8988T (cell line): ENCODE results near the gene APBA1.

ENCODE experiments used
- DNase-seq: peaks from one replicate; pipeline ENCODE4 v3.0.0; 2011

Gene APBA1

DNA sequence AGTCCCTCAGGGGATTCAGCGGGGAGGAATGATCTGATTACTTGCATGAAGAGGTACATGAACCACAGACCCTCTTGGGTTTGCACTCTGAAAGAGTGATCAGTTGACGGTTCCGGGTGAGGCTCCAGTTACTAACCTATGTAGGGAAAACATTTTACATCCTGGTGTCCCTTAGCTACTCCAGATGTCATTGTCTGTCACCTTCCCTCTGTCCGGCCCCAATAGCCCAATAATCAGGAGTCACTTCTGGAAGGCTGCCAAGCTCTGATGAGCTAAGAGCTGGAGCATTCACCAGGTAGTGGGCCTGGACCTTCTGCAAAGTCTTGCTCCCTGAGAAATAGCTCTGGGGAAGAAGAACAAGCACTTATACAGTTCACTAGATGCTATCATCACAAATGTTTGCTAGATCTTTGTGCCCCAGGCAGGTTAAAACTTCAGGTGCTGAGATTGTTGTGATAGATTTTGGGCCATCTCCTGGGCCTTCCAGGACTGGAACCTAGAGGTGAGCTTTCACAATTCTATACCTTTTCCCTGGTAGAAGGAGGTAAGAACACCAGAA lies 282.7 kb downstream of the APBA1 start:
- DNase-seq: no peak

DNA sequence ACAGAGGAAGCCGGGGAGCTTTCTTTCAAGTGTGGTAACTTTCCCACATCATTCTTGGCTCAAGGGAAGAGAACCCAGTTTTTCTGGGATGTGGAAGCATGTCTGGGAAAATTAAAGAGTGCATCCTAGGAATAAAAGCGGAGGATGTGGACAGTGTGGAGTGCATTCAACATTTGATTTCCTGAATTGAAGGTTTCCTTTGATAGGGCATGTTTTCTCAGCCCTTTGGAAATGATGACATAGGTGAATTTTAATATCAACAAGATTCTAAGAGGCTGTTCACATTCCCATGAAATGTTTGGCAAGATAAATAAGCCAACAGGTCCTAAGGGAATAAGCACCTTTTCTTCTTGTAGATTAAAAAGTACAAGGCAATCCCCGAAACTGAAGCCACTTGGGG lies 283.6 kb downstream of the APBA1 start:
- DNase-seq: no peak

DNA sequence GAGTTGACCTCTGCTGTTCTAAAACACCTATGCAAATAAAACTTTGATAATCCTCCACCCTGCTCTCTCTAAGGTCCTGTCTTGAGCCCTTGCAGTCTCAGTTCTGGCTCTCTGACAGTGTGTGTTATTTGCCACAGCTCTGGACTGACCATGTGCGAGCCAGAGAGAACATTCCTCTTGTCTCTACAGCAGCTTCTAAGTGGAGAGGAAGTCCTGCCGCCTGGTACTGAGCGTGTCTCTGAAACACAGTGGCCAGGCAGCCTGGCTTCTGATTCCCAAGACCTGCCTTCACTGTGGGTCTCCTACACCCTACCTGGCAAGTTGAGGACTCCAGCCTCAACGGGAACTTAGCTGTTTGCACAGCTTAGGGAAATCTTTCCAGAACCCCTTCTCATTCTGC lies 285.5 kb downstream of the APBA1 start:
- no peak for DNase-seq

DNA sequence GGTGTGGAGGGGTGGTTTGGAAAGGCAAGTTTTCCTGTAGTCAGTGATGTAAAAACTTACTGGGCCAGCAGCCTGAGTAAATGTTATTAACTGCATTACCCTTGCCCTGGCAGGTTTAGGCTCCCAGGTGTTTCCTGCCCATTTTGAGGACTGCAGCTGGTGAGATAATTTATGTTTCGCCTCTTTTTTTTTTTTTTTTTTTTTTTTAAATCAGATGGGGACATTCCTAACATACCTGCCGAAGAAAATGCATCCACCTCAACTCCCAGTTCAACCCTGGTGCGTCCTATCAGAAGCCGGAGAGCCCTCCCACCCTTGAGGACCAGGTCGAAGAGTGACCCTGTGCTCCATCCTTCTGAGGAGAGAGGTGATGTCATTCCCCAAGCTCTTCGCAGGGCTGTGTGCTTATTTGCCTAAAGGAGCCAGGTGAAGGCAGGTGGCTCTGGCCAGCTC lies 286.6 kb downstream of the APBA1 start:
- DNase-seq: no peak

DNA sequence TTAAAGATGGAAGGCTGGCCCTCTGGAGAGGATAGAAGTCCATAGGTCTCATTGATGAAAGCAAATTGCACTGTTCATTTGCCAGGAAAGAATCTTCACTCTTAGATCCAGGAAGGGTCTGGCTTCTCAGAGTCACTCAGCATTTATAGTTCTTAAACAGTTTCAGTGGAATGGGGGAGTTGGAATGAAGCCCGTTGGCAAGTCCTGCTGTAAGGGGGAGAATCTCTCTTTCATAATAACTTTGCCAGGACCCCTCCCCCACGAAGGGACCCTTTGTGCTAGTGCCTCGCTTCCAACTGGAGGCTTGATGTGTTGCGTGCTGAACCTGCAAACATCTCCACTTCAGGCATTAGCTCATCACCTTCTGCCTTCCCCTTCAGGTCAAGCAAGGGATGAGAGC lies 290.0 kb downstream of the APBA1 start:
- no peak for DNase-seq

DNA sequence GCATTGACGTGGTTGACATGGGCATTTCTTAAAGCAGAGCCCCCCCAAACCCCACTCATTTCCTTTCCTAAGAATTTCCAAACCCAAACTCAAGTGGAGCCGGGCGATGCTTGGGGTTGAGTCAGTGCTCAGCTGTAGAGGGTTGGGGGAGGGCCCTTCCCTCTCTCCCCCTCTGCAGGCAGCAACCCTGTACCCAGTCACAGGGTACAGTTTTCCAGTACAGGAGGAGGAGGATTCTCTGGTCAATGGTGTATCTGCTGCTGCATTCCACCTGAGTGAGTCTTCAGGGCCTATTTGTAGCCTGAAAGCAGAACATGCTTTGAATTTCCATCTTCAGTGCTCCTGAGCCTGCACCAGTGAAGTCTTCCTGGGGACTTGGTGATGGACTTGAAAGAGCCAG lies 291.4 kb downstream of the APBA1 start:
- DNase-seq: no peak

DNA sequence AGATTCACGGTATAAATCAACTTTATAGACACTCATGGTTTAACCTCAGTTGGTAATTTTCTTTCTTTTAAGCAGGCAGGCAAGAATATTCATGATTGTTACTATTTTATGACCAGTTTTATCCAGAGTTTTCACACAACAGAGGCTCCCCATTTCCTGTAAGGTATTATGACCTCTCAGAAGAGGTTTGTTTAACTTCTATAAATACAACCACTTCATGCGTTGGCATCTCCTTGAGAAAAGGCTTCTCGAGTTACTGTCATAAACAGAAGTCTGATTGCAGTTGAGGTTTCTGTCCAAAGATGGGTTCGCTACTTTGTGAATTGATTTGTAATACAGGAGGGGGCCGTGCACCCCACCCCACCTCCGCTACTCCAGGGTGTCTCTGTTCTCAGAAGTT lies 291.9 kb downstream of the APBA1 start:
- DNase-seq: no peak

DNA sequence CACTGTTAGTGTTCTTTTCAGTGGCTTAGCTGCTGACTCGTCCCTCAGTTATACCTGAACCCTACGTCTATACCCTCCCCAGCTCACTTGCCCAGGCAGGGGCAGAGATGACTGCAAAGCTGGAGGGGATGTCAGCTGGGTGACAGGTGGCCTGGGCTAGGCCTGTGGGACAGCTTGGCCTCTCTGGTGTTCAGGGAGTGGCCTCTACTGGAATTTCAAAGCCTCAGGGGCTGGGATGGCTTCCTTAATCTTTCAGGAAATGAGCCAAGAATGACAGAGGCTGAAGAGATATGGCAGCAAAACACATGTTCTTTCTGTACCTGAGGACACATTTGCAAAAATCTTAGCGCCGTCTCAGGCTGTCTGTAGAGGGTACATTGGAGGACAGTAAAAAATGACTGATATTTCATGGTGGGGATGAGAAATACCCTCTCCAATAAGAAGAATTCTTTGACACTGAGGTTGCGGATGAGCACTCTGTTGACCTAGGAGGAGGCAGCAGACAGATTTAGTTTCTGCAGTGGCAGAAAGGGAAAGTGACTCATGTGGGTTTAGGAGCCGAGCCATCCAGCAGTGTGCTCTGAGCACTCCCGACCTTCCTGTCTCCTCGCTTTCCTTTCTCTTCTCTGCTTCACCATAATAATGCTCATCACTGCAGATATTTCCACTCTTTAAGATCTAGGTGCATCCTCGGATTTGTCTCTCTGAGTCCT lies 292.7 kb downstream of the APBA1 start:
- no peak for DNase-seq

DNA sequence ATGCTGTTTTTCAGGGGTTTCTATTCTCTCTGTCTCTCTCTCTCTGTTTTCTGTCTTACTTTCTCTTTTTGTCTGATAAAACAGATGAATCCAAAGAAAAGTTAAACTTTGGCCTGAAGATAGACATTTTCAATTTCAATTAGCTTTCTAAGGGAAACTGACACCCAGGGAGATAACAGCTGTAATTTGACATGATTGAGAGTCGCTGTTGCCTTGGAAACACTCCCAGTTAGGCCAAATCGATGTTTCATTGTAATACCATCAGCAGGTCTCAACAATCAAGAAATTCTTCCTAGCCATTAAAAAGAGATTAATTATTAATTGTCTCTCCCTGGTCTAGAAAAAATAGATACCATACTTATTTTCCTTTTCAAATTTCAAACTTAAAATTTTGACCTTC lies 294.2 kb downstream of the APBA1 start:
- DNase-seq: no peak
